ENCODE data around the gene JAG1. TPM values are rescaled to one million over a fixed set of nuclear protein-coding genes. Genes with fewer than 3 reads are reported as not detected.

JAG1 gene
- total RNA-seq, 1 donor from 2014 or later = 132 TPM

- Histone ChIP-seq H3K36me3 (ENCODE audit: control insufficient read depth, insufficient read depth, low read length) (no peaks in the 10 kb centered on the region), H3K27me3 (ENCODE audit: control insufficient read depth, insufficient read depth, low read length) (no peaks in the 10 kb centered on the region), H3K4me3 (ENCODE audit: low read depth, low read length) (no peak overlapping the region)
- no peak for TF ChIP-seq CTCF (IDR thresholded peaks at IDR 0.05; ENCODE audit: insufficient read depth, low read length, poor library complexity, severe bottlenecking)
- DNase-seq (ENCODE audit: low read depth) = no peak
These were observed 32.6 kb upstream of the JAG1 start for GRCh38 chr20:10706460-10706811.

- TF ChIP-seq CTCF (IDR thresholded peaks at IDR 0.05; ENCODE audit: insufficient read depth, low read length, poor library complexity, severe bottlenecking) = no peak
- DNase-seq (ENCODE audit: low read depth) = no peak
- H3K27me3 ChIP-seq (ENCODE audit: control insufficient read depth, insufficient read depth, low read length) = no peaks in the 10 kb centered on the region
These were observed 32.1 kb upstream of the JAG1 start for GRCh38 chr20:10705801-10706459.

GRCh38 chr20:10701607-10702006, 27.8 kb upstream of the JAG1 start:
- no peak for DNase-seq (ENCODE audit: low read depth)
- no peak for TF ChIP-seq CTCF (IDR thresholded peaks at IDR 0.05; ENCODE audit: insufficient read depth, low read length, poor library complexity, severe bottlenecking)
- no peaks in the 10 kb centered on the region for H3K36me3 ChIP-seq (ENCODE audit: control insufficient read depth, insufficient read depth, low read length)
- H3K27me3 ChIP-seq (ENCODE audit: control insufficient read depth, insufficient read depth, low read length) = no peaks in the 10 kb centered on the region
- H3K4me3 ChIP-seq (ENCODE audit: low read depth, low read length) = no peak overlapping the region

More at GRCh38 chr20:10705801-10706459, 32.1 kb upstream of the JAG1 start:
- H3K36me3 ChIP-seq (ENCODE audit: control insufficient read depth, insufficient read depth, low read length) = no peaks in the 10 kb centered on the region
- no peak overlapping the region for H3K4me3 ChIP-seq (ENCODE audit: low read depth, low read length)

- H3K4me3 ChIP-seq (ENCODE audit: low read depth, low read length) = no peak overlapping the region
- no peaks in the 10 kb centered on the region for H3K36me3 ChIP-seq (ENCODE audit: control insufficient read depth, insufficient read depth, low read length)
- no peak for TF ChIP-seq CTCF (IDR thresholded peaks at IDR 0.05; ENCODE audit: insufficient read depth, low read length, poor library complexity, severe bottlenecking)
- H3K27me3 ChIP-seq (ENCODE audit: control insufficient read depth, insufficient read depth, low read length) = no peaks in the 10 kb centered on the region
- no peak for DNase-seq (ENCODE audit: low read depth)
These were observed 26.1 kb upstream of the JAG1 start for GRCh38 chr20:10699941-10700340.

GRCh38 chr20:10699489-10699888, 25.7 kb upstream of the JAG1 start:
- H3K27me3 ChIP-seq (ENCODE audit: control insufficient read depth, insufficient read depth, low read length) = no peaks in the 10 kb centered on the region
- no peak overlapping the region for H3K4me3 ChIP-seq (ENCODE audit: low read depth, low read length)
- no peak for TF ChIP-seq CTCF (IDR thresholded peaks at IDR 0.05; ENCODE audit: insufficient read depth, low read length, poor library complexity, severe bottlenecking)
- no peak for DNase-seq (ENCODE audit: low read depth)
- H3K36me3 ChIP-seq (ENCODE audit: control insufficient read depth, insufficient read depth, low read length) = no peaks in the 10 kb centered on the region

GRCh38 chr20:10696650-10697049, 22.9 kb upstream of the JAG1 start:
- peak; percentile 60 for TF ChIP-seq CTCF (IDR thresholded peaks at IDR 0.05; ENCODE audit: insufficient read depth, low read length, poor library complexity, severe bottlenecking)
- DNase-seq (ENCODE audit: low read depth) = no peak
- no peaks in the 10 kb centered on the region for H3K27me3 ChIP-seq (ENCODE audit: control insufficient read depth, insufficient read depth, low read length)
- no peak overlapping the region for H3K4me3 ChIP-seq (ENCODE audit: low read depth, low read length)
- no peaks in the 10 kb centered on the region for H3K36me3 ChIP-seq (ENCODE audit: control insufficient read depth, insufficient read depth, low read length)
